ENCODE measurements around the gene PRMT9.

The PRMT9 gene

GRCh38 chr4:147683717-147684700 lies at the start of gene PRMT9 (continued):
- TF ChIP-seq, protein P1, sequence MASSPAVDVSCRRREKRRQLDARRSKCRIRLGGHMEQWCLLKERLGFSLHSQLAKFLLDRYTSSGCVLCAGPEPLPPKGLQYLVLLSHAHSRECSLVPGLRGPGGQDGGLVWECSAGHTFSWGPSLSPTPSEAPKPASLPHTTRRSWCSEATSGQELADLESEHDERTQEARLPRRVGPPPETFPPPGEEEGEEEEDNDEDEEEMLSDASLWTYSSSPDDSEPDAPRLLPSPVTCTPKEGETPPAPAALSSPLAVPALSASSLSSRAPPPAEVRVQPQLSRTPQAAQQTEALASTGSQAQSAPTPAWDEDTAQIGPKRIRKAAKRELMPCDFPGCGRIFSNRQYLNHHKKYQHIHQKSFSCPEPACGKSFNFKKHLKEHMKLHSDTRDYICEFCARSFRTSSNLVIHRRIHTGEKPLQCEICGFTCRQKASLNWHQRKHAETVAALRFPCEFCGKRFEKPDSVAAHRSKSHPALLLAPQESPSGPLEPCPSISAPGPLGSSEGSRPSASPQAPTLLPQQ (tag by site-specific recombination; IDR thresholded peaks at IDR 0.05): 0 out of 2 replicates have a peak, but pooled peaks have one; percentile 49
- TF ChIP-seq PATZ1 (tag by site-specific recombination; IDR thresholded peaks at IDR 0.05): peak; percentile 62
- TF ChIP-seq ZNF610 (tag by site-specific recombination; IDR thresholded peaks at IDR 0.05; ENCODE audit: borderline replicate concordance): peak; percentile 72
- TF ChIP-seq ZIC2 (tag by site-specific recombination; IDR thresholded peaks at IDR 0.05): peak; percentile 50; the same call in 1 of the 2 replicates
- TF ChIP-seq ZBTB26 (tag by site-specific recombination; optimal IDR thresholded peaks at IDR 0.05): peak; percentile 91
- TF ChIP-seq ZBTB1 (tag by site-specific recombination; IDR thresholded peaks at IDR 0.05): peak; percentile 17; the same call in 1 of the 2 replicates
- TF ChIP-seq ZBTB8A (tag by site-specific recombination; IDR thresholded peaks at IDR 0.05): peak; percentile 66
- 0 out of 2 replicates have a peak, but pooled peaks have one; percentile 32 for TF ChIP-seq IKZF3 (tag by site-specific recombination; IDR thresholded peaks at IDR 0.05)
- no peak for TF ChIP-seq KLF7 (tag by site-specific recombination; IDR thresholded peaks at IDR 0.05; ENCODE audit: borderline replicate concordance)
- no peak for TF ChIP-seq ZNF585B (tag by site-specific recombination; IDR thresholded peaks at IDR 0.05)
- no peak for TF ChIP-seq PRDM6 (tag by site-specific recombination; IDR thresholded peaks at IDR 0.05)
- peak; percentile 56 for TF ChIP-seq SP2 (tag by site-specific recombination; IDR thresholded peaks at IDR 0.05)
- no peak for TF ChIP-seq ZNF658 (tag by site-specific recombination; IDR thresholded peaks at IDR 0.05)
- no peak for TF ChIP-seq ZNF510 (tag by site-specific recombination; IDR thresholded peaks at IDR 0.05; ENCODE audit: insufficient replicate concordance)
- TF ChIP-seq ZNF596 (tag by site-specific recombination; IDR thresholded peaks at IDR 0.05): no peak
- no peak for TF ChIP-seq ZNF175 (tag by site-specific recombination; IDR thresholded peaks at IDR 0.05)
- no peak for TF ChIP-seq ZFP37 (tag by site-specific recombination; IDR thresholded peaks at IDR 0.05)
- TF ChIP-seq GLIS2 (tag by site-specific recombination; IDR thresholded peaks at IDR 0.05): peak; percentile 65
- TF ChIP-seq HIC1 (tag by site-specific recombination; IDR thresholded peaks at IDR 0.05): peak; percentile 91
- no peak for TF ChIP-seq ZNF514 (tag by site-specific recombination; IDR thresholded peaks at IDR 0.05)
- no peak for TF ChIP-seq MZF1 (tag by site-specific recombination; IDR thresholded peaks at IDR 0.05; ENCODE audit: borderline replicate concordance)
- 0 out of 2 replicates have a peak, but pooled peaks have one; percentile 22 for TF ChIP-seq ZNF660 (tag by site-specific recombination; IDR thresholded peaks at IDR 0.05)
- TF ChIP-seq, protein P2, sequence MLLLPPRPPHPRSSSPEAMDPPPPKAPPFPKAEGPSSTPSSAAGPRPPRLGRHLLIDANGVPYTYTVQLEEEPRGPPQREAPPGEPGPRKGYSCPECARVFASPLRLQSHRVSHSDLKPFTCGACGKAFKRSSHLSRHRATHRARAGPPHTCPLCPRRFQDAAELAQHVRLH (tag by site-specific recombination; IDR thresholded peaks at IDR 0.05): peak; percentile 52; the same call in 1 of the 2 replicates
- no peak for TF ChIP-seq ZBTB20 (tag by site-specific recombination; IDR thresholded peaks at IDR 0.05)
- TF ChIP-seq ZNF335 (tag by site-specific recombination; conservative IDR thresholded peaks at IDR 0.05): peak; percentile 86
